Measurements from ENCODE around the gene CMTM8.

CMTM8 gene

DNA sequence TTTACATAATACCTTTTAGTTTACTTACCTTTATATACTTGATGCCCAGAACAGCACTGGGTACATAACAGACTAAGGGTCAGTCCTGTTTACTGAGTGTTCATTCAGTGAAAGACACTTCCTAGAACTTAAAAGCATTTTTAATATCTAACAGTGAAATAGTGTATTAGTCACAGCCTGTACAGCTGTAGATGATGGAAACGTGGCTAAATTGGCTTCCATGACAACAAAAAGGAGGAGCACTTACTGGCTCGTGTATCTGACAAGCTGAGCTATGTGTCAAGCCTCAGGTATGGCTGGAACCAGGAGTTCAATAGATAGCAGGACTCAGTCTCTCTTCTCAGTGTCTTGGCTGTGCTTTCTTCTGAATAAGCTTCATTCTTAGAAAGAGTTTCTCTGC, 40.2 kb downstream of the CMTM8 start:
- no peak for DNase-seq (ENCODE audit: low read depth)

DNA sequence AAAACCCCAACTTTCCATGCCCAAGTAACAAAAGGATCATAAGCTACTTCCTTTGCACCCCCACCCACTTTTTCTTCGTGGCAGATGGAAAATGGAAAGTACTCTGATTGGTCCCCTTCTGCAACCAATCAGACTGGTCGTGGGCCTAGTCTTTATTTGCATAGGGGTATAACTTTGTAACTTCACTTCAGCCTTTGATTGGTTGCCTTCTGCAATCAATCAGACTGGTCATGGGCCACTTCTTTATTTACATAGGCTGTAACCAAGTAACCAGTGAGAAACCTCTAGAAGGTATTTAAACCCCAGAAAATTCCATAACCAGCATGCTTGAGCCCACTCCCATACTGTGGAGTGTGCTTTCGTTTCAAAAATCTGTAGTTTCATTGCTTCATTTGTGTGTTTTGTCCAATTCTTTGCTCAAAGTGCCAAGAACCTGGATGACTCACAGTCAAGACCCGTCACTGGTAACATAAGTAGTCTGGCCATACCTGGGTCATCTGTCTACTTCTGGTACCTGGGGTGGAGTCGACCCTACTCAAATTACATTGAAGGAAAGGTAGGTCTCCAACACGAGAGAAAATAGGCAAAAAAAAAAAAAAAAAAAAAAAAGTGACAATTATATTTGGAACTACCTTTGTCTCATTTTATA, 41.9 kb downstream of the CMTM8 start:
- no peak for DNase-seq (ENCODE audit: low read depth)

- DNase-seq (ENCODE audit: low read depth), result no peak
These were observed 43.2 kb downstream of the CMTM8 start for GRCh38 chr3:32281570-32282106.

- no peak for DNase-seq (ENCODE audit: low read depth)
These were observed 44.2 kb downstream of the CMTM8 start for GRCh38 chr3:32282578-32283154.

DNA sequence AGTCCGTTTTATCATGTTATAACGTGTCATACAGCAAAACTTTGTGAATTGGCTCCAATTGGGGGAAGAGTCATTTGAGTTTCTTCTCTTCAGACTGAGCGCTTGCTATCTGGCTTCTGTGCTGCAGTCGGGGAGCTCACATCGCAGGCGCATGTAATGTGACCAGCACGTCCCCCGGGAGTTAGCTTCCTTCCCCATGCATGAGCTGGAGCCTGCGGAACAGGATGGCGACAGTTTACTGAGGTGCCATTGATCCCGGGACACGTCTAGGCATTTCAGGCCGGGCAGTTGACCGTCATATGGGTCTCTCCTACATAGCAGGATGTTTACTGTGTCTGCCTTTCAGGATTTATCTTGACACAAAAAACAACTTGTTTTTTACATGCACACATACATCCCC, 44.8 kb downstream of the CMTM8 start:
- DNase-seq (ENCODE audit: low read depth), result no peak

DNA sequence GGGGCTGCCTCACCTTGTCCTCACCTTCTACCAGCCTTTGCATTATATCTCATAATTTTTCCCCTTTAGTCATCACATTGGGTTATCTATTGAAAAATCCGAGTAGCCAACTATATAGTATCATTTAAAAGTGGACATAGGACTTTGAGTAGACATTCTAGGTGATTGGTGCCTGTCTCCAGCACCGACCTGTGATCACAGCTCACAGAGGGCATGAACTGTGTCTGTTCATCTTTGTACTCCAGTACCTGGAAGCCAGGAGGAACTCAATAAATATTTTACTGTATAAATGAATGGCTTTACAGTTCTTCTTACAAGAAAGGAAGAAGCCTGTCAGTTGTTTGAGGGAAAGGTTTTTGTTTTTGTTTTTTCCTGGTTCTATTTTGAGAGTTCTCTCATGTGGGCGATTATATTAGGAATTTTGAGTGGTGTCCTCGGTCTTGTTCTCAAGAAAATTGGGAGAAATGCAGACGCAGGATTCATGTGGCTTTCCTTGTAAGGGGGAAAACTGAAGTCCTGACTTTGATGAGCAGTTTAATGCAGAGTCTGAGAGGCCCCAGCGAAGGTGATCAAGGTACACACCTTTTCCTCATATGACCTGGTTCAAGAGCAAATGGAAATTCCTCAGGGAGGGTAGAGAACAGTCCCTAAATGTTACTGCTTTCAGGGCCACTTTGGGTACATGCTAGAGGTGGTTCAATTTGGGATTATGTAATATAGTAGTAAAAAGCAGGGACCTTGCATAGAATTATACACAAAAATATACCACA, 46.1 kb downstream of the CMTM8 start:
- DNase-seq (ENCODE audit: low read depth), result no peak

GRCh38 chr3:32285891-32286290, 47.4 kb downstream of the CMTM8 start:
- no peak for DNase-seq (ENCODE audit: low read depth)

DNA sequence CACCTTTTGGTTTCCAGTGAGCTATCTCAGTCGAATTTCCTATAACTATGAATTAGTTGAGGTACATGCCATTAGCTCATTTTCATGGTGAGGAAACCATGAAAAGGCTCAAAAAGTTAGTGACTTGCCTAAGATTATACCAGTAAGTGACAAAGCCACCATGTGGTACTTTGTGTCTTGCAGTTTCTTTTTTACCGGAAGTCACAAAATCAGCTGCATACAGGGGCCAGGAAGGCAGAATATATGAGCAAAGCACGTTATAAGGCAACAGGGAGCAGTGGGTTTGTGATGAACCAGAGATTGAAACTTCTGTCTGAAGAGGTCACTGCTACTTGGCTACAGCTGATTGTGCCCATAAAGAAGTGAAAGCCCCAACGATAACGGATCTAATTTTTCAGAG, 50.3 kb downstream of the CMTM8 start:
- no peak for DNase-seq (ENCODE audit: low read depth)

- DNase-seq (ENCODE audit: low read depth), result no peak
These were observed 52.1 kb downstream of the CMTM8 start for GRCh38 chr3:32290619-32291018.

GRCh38 chr3:32292085-32292796, 53.8 kb downstream of the CMTM8 start:
- DNase-seq (ENCODE audit: low read depth), result no peak

- no peak for DNase-seq (ENCODE audit: low read depth)
These were observed 55.4 kb downstream of the CMTM8 start for GRCh38 chr3:32293903-32294302.

- DNase-seq (ENCODE audit: low read depth), result no peak
These were observed 58.0 kb downstream of the CMTM8 start for GRCh38 chr3:32296251-32297204.

GRCh38 chr3:32297366-32297765, 58.9 kb downstream of the CMTM8 start:
- no peak for DNase-seq (ENCODE audit: low read depth)

- no peak for DNase-seq (ENCODE audit: low read depth)
These were observed 62.9 kb downstream of the CMTM8 start for GRCh38 chr3:32301426-32301825.

GRCh38 chr3:32302601-32303398, 64.3 kb downstream of the CMTM8 start:
- DNase-seq (ENCODE audit: low read depth), result no peak

DNA sequence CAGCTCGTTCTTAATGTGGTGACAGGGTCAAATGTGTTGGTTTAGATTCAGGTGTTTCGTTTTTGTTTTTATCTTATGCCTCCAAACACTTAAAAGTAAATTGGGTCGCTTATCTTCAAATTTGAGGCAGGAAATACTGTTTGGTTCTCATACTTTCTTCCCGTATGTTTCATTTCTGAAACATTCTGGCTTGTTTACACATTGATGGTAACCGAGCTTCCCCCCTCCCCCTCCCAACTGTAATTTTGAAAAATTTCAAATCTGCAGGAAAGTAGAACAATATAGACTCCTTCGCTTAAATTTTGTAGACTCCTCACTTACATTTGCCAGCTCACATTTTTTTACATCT, 64.9 kb downstream of the CMTM8 start:
- DNase-seq (ENCODE audit: low read depth), result no peak

DNA sequence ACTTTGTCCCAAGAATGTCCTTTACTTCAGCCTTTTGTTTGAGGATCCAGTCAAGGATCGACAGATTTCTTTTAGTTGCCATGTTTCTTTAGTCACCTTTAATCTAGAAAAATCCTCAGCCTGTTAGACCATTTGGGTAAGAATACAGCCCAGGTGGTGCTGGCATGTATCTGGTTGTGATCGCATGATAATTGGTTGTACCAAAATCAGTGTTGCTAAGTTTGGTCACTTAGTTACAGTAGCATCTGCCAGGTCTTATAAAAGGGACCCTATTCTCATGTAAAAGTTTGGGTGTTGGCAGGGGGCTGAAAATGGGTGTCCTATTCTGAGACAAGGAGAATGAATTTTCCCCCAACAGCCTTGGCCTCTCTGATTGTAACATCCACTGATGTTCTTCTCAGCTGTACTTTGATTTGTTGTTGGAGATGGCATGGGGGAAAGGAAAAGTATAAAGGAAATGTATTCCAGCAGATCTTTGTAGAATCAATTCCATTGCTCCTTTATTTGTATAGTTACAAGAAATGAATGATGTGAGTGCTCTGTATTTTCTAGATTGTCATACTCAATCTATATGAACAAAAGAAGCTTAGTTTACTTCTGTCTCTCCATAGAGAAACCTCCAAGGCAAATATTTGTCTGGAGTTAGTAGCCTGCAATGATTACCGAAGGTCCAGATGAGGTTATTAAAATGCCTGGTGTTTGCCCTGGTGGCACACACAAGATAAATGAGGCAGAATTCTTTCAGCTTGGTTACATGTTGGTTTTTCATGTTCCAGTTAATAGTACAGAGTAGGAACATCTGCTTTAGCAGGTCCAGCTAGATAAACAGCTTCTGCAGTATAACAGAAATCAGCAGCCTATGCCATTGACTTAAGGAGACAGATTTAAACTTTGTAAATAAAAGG, 65.7 kb downstream of the CMTM8 start:
- DNase-seq (ENCODE audit: low read depth), result no peak

- no peak for DNase-seq (ENCODE audit: low read depth)
These were observed 66.9 kb downstream of the CMTM8 start for GRCh38 chr3:32305361-32305876.

DNA sequence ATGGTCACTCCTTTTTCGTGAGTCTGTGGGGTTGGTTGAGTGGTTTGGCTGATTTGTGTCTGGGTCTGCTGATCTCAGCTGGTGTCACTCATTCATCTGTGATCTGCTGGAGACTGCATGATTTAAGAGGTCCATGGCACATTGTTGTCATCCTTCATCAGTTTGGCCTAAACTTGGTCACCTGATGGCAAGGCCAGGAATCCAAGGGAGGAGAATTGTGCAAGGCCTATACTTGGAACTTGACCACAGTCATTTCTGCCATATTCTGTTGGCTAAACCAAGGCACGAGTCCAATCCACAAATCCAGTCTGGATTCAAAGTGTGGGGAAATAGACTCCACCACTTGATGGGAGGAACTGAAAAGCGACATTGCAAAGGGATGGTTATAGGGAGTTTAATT, 67.6 kb downstream of the CMTM8 start:
- DNase-seq (ENCODE audit: low read depth), result no peak

Data from GM04503 (cell line).